Thoracic aorta endothelial cell (primary cell): Measurements from ENCODE around the gene MMEL1. TPM values are rescaled to one million over a fixed set of nuclear protein-coding genes. Genes with fewer than 3 reads are reported as not detected.

Experiments used
- total RNA-seq: library from RNA; depleted of rRNA; stranded (reverse); fragments of >200 nt; gene quantifications from 2 replicates; pipeline ENCODE4 v1.2.3, GENCODE V29; 2012

Gene MMEL1
- 1.1 and 3.5 TPM in 2 replicates for total RNA-seq

GRCh38 chr1:2632561-2633361 is at the start of gene MMEL1:
TSS of gene MMEL1 (minus strand) at chr1:2633016. CDS start at chr1:2629484, 3,532 bp downstream.

GRCh38 chr1:2586154-2587070 is 46.4 kb downstream of the MMEL1 start, which contains the start of gene PRXL2B:
TSS of gene PRXL2B (plus strand) at chr1:2586777. CDS start at chr1:2586886, 109 bp downstream.

DNA sequence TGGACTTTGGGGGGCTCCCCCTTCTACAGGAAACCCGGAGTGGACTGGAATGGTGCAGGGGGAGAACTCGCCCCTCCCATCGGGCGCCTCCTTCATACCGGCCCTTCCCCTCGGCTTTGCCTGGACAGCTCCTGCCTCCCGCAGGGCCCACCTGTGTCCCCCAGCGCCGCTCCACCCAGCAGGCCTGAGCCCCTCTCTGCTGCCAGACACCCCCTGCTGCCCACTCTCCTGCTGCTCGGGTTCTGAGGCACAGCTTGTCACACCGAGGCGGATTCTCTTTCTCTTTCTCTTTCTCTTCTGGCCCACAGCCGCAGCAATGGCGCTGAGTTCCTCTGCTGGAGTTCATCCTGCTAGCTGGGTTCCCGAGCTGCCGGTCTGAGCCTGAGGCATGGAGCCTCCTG is 76.5 kb downstream of the MMEL1 start, which contains the start of gene TNFRSF14:
TNFRSF14 (plus strand) TSS at position 95 of the 401 bp plus-strand sequence; CDS start at position 389, 294 bp downstream.

Other genes with a start within 250 kb of the MMEL1 start
- gene MORN1, start 241.5 kb downstream of the MMEL1 start, total RNA-seq, result 5.1 and 7.1 TPM in 2 replicates
- gene RER1, start 241.2 kb downstream of the MMEL1 start, total RNA-seq, result 120 and 144 TPM in 2 replicates
- 19.8 and 26.8 TPM in 2 replicates for gene PEX10, start 220.5 kb downstream of the MMEL1 start, total RNA-seq
- under 0.01 and 0.07 TPM in 2 replicates for gene PLCH2, start 156.7 kb downstream of the MMEL1 start, total RNA-seq
- 25.8 and 27.1 TPM in 2 replicates for gene PANK4, start 106.4 kb downstream of the MMEL1 start, total RNA-seq
- gene HES5, start 102.8 kb downstream of the MMEL1 start, total RNA-seq, result not detected in 2 replicates
- 20.9 and 21.3 TPM in 2 replicates for gene TNFRSF14, start 76.6 kb downstream of the MMEL1 start, total RNA-seq
- 32.0 and 41.6 TPM in 2 replicates for gene PRXL2B, start 46.2 kb downstream of the MMEL1 start, total RNA-seq
- 0.13 and 0.14 TPM in 2 replicates for gene TTC34, start 168.7 kb upstream of the MMEL1 start, total RNA-seq